Activated CD8-positive, alpha-beta memory T cell treated with anti-CD3 and anti-CD28 coated beads, Interleukin-2, amount 50 U/mL, for 4 hours (primary cell): ENCODE results near the gene PSMB1.
"Not testable (repeated sequence)": the region's sequence is repeated elsewhere in the genome, so short reads cannot be mapped to it uniquely, and the experiment has no call there.

Experiments used
- DNase-seq: peaks from one replicate; pipeline ENCODE4 v3.0.0-alpha.2; 2020

The PSMB1 gene

DNA sequence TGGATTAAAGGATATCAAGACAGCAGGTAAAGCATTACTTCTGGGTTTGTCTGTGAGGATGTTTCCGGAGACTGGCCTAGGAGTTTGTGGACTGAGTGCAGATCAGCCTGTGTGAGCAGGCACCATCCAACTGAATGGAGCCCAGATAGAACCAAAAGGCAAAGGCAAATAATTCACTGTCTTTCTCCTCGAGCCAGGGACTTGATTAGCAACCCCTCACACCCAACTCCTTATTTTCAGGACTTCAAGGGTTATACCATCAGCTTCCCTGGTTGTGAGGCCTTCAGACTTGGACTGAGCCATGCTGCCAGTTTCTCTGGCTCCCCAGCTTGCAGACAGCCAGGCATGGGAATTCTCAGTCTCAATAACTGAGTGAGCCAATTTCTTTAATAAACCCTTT is 19.3 kb downstream of the PSMB1 start:
- no peak for DNase-seq

DNA sequence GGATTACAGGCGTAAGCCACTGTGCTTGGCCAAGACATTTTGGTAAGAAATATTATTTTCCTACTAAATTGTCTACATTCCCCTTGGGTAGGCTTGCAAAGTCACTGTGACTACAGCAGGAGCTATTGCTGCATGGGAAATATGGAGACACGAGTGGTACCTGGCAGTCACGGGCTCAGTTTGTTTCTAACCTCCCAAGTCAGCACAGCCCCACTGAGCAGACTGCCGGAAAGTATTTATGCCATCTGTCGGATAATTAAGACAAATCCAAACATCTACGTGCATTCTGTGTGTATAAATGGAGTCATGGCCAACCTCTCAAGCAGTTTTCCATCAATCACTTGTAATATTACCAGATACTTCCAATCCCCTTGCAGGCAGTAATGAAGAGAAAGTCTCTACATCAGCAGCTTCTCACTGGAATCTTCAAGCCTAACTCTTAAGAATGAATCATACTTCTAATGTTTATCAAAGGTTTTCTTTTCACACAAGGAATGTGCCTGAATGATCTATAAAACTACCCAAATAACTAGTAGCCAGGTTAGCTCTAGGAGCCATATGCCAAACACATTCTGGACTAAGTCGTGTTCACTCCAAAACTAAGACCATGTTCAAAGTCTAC is 20.1 kb downstream of the PSMB1 start:
- DNase-seq = no peak

DNA sequence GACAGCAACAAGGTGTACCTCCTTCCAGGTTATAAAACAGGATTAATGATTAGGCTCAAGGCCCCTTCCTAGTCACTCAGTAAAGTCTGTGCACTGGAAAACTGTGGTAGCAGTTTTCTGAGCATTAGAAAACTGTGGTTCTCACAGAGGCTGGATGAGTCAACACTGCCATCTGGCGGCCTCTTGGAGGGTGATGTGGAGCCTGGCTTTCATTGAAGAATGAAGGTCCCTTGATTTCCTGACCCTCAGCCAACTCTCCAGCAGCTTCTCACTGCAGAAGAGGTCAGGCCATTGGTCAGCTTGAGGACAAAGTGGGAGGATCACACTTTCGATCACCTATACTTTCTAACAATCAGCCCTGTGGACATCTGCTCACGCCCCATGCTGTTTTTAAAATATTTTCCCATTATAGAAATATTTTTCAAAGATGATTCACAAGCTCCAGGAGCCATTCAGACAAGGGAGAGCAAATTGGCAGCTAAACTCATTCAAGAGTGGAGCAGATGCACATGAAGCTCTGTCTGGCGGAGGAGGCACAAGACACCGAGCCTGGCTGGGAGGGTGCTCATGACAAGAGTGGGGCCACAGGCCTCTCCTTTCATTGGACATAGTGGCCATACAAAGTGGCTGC is 23.2 kb downstream of the PSMB1 start:
- peak; percentile 65 for DNase-seq

DNA sequence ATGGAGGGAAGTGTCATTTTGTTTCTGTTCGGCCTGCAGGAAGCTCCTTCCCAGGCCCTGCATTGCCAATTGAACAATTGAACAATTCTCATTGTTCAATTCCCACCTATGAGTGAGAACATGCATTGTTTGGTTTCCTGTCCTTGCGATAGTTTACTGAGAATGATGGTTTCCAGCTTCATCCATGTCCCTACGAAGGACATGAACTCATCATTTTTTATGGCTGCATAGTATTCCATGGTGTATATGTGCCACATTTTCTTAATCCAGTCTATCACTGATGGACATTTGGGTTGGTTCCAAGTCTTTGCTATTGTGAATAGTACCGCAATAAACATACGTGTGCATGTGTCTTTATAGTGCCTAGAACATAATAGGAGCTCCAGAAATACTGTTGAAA is 25.1 kb downstream of the PSMB1 start:
- not testable (repeated sequence) for DNase-seq

DNA sequence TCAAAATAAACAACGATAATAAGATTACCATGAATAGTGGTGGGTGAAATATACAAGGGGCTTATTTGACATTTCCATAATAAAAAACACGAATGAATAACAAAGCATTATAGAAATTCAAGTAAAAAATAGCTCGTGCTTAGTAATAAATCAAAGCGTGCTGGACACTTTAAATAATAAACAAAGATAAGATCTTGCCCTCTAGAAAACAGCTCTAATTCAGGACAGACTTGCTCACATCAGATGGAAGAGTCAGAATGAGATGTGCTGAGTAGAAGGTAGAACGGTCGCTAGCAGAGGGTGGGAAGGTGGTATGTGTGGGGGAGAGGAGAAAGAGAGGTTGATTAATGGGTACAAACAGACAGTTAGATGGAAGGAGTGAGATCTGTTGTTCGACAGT is 27.3 kb downstream of the PSMB1 start:
- no peak for DNase-seq

DNA sequence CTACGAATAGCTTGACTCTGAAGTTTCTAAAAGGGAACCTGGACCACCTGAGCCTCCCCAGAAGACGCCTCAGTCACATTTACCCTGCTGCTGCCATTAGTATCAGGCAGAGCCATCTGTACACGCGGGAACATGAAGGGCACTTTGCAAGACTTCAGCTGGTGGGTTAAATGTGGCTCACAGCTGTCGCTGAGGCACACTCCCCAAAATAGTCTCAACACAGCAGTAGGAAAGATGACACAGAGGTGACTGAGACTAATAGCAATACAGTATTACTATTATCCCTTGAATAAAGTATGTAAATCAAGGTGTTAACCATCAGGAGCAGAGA is 29.0 kb downstream of the PSMB1 start:
- DNase-seq = no peak

DNA sequence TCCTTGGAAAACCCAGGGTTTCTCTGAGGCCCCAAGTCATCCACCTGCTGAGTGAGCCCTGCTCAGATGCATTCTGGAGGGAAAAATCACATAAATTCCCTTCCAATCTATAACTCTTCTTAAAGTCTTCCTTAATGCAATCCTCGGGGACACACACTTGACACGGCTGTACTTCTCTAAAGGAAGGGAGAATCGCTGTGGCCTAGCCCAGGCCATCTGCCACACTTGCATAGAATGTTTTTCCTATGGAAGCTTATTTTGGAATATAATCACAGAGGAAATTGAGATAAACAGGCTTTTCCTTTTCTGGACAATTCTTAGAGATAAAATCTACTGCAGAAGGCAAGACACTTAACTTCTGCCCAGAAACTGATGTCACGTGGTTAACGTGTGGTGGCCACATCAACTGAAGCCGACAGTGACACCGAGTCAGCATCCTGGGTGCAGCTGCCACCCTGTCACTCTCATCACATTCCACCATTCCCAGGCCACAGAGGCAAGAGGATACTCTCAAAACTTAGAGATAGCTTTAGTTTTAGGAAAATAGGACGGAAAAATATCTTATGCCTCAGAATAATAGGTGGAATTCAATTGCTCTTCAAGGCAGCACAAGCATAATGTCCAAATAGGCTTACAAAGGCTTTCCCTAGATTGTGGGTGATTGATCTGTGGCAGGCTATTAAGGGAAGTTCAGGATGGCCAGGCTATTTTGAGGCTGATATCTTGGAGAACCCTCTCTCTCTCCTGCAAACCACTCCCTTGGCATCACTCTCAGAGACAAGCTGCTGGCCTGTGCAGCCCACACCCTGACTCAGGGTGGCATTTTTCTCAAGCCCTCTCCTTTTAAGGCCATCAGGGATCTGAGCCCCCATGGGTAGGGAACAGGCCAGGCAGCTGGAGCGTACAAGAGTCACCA is 29.6 kb downstream of the PSMB1 start:
- DNase-seq = no peak

DNA sequence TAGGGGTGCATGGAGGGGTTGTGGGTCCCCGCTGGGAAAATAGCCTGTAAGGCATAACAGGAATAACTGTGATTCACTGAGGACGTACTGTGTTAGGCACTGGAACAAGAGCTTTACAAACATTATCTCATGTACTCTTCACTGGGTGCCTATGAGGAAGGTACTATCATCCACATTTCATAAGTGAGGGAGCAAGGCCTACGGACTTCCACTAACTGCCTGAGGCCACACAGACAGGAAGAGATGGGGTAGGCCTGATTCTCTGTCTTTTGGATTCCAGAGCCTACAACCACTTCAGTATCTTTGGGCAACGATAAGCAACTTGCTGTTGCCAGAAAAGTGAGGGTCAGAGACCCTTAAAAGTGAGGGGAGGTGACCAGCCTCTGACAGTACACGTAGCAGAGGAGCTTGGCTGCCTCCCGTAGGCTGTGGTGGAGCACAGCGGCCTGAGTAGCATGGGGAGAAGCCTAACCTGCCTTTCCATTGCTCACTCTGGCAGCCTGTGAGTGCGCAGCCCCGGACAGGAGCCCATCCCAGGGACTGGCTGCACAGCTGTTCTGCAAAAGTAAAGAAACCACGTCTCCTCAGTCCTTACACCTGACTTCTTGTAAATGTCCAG is 30.4 kb downstream of the PSMB1 start:
- DNase-seq = no peak

DNA sequence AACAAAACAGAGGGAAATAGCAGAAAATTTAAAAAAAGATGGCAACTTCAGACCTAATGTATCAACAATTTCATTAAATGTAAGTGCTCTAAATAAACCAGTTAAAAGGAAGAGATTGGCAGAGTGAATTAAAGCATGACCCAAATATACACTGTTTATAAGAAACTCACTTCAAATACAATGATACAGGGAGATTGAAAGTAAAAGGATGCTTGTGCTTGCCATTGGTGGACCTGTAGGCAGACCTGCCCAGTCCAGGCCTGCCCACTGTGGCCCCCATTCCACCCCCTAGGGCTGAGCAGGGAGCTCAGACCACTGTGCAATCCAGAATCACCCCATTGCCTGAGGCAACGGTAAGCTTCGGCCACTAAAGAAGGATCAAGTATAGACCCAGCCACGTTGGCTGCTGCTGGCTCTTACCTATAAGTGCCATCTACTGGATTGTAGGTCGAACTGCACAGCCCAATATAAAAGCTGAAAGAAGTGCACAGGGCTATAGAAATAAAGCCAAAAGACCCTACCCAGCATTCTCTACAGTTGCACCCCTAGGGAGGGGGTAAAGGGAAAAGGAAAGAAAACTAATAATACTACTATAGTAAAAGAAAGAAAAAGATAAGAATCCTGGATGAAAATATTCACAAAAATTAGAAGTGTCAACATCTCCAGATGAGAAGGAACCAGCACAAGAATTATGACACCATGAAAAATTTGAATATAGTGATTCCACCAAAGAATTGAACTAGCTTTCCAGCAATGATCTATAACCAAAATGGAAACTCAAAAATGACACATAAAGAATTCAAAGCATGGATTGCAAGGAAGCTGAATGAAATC is 36.1 kb downstream of the PSMB1 start:
- peak; percentile 29 for DNase-seq

DNA sequence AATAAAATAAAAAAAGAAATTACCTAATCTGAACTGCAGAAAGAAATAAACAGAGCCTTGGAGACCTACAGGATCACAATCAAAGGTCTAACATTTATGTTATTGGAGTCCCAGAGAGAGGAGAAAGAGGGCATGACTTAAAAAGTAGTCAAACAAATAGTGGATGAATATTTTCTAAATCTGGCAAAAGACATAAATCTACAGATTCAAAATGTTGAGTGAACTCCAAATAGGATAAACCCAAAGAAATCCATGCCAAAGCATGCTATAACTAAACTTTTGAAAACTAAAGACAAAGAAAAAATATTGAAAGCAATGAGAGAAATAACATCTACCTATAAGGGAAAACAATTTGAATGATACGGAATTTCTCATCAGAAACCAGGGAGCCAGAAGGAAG is 38.2 kb downstream of the PSMB1 start:
- DNase-seq = no peak

DNA sequence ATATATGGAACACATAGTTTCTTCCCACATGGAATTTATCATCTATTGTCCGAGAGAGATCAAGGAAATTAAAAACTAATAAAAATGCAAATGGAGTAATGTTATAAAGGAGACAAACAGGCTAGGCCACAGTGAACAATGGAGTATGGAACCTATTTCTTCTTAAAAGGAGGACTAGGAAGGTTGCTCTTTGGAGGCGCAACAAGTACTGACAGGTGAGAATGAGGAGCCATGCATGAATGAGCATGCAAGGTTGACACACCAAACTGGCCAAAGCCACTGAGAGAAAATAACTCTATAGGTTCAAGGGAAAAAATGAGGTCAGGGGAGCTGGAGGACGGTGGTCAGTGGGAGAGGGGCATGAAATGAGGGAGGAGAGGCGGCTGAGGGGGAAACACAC is 40.9 kb downstream of the PSMB1 start:
- DNase-seq = no peak

DNA sequence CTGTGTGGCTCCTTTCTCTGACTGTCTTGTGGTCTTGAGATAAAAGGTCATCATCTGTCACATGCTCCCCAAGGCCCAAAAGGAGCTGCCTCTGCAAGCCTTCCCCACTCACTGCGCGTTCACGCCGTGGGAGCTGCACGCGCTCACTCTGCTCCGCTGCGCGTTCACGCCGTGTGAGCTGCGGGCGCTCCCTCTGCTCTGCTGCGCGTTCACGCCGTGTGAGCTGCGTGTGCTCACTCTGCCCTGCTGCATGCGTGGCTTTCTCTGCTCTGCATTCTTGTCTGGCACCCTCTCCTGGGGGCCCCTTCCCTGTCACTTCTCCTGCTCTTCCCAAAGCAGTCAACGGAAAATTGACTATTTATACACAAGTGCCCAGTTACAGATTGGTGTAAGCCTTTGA is 42.5 kb downstream of the PSMB1 start:
- DNase-seq = no peak

DNA sequence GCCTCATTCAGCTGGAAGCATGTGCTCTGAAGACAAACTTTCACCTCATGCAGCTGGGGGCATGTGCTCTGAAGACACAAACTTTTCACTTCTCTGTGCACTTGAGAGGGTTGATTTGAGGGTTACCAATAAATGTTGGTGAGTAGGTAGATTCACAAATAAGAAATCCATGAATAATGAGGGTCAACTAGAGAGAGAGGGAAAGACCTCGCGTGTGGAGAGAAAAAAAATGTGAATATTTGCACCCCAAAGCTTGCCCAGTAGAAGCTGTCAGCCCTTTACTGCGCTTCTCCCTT is 43.4 kb downstream of the PSMB1 start:
- no peak for DNase-seq

DNA sequence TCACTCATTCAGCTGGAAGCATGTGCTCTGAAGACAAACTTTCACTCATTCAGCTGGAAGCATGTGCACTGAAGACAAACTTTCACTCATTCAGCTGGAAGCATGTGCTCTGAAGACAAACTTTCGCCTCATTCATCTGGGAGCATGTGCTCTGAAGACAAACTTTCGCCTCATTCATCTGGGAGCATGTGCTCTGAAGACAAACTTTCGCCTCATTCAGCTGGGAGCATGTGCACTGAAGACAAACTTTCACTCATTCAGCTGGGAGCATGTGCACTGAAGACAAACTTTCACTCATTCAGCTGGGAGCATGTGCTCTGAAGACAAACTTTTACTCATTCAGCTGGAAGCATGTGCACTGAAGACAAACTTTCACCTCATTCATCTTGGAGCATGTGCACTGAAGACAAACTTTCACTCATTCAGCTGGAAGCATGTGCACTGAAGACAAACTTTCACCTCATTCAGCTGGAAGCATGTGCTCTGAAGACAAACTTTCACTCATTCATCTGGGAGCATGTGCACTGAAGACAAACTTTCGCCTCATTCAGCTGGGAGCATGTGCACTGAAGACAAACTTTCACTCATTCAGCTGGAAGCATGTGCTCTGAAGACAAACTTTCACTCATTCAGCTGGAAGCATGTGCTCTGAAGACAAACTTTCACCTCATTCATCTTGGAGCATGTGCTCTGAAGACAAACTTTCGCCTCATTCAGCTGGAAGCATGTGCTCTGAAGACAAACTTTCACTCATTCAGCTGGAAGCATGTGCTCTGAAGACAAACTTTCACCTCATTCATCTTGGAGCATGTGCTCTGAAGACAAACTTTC is 44.0 kb downstream of the PSMB1 start:
- DNase-seq = not testable (repeated sequence)

DNA sequence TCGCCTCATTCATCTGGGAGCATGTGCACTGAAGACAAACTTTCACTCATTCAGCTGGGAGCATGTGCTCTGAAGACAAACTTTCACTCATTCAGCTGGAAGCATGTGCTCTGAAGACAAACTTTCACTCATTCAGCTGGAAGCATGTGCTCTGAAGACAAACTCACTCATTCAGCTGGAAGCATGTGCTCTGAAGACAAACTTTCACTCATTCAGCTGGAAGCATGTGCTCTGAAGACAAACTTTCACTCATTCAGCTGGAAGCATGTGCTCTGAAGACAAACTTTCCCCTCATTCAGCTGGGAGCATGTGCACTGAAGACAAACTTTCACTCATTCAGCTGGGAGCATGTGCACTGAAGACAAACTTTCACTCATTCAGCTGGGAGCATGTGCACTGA is 44.8 kb downstream of the PSMB1 start:
- DNase-seq = not testable (repeated sequence)

DNA sequence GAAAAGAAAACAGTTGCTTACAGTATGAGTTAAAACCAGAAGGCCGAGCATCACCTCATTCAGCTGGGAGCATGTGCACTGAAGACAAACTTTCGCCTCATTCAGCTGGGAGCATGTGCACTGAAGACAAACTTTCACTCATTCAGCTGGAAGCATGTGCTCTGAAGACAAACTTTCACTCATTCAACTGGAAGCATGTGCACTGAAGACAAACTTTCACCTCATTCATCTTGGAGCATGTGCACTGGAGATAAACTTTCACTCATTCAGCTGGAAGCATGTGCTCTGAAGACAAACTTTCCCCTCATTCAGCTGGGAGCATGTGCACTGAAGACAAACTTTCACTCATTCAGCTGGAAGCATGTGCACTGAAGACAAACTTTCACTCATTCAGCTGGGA is 45.4 kb downstream of the PSMB1 start:
- DNase-seq = not testable (repeated sequence)

DNA sequence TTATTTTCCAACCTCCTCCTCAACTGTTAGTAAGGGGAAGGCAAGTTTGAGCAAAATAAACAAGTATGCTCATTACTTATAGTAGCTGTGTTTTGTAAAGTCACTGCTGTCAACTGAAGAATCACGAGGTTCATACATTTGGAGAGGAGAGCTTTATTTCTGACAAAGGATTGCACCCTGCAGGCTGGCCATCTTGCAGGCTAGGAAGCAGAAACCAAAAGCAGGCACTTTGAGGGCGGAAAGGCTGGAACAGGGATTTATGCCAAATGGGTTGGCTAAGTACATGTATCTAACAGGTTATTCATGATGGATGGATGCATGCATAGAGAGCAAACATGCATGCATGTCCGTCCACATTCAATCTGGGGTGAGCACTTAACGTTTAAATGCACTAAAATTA is 46.7 kb downstream of the PSMB1 start:
- no peak for DNase-seq

DNA sequence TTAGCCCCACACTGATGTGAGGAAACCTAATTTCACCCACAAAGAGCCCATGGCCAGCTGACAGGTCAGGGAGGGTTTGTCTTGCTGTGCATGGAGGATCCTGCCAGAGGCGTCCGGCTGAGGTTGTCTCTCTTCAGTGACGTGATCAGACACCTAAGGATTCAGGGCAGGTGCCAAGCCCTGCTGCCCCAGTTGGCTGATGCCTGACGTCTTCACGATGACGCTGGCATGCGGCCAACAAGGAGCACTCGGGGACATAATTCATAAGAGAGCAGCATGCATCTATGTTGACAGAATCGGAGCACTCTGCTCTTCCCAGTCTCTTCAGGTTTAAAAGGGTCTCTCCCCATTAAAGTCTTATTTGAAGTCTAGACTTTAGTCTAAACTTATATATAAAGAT is 47.8 kb downstream of the PSMB1 start:
- DNase-seq = no peak

DNA sequence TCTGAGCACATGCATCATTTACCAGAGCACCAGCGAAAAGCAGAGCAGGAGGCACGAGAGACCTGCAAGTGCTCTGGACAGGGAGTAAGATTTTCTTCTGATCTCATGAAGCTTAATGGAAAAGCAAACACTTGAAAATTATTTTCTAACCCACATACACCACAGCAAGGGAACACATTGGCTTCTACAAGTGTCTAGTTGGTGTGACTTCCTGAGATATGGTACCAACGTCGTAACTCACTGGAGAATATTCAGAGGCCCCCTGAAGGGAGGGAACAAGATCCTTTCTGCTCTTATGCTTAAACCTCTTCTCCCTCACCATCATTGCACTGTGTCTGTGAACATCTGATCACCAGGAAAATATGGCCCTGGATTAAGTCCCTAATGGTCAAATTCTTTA is 48.6 kb downstream of the PSMB1 start:
- DNase-seq = no peak

DNA sequence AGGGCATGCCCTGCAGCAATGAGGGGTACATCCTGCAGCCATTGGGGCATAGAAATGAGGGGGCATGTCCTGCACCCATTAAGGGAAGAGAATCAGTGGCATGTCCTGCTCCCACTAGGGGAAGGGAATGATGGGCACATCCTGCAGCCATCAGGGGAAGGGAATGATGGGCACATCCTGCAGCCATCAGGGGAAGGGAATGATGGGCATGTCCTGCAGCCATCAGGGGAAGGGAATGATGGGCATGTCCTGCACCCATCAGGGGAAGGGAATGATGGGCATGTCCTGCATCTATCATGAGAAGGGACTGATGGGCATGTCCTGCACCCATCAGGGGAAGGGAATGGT is 49.7 kb downstream of the PSMB1 start:
- DNase-seq = no peak

DNA sequence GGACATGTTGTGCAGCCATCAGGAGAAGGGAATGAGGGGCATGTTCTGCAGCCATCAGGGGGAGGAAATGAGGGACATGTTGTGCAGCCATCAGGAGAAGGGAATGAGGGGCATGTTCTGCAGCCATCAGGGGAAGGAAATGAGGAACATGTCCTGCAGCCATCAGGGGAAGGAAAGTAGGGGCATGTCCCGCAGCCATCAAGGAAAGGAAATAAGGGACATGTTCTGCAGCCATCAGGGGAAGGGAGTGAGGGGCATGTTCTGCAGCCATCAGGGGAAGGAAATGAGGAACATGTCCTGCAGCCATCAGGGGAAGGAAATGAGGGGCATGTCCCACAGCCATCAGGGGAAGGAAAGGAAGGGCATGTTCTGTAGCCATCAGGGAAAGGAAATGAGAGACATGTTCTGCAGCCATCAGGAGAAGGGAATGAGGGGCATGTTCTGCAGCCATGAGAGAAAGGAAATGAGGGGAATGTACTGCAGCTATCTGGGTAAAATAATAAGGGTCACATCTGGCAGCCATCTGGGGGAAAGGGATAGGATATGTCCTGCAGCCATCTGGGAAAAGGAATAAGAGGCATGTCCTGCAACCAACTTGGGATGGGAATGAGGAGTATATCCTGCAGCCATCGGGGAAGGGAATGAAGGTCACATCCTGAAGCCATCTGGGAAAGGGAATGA is 50.2 kb downstream of the PSMB1 start:
- not testable (repeated sequence) for DNase-seq

DNA sequence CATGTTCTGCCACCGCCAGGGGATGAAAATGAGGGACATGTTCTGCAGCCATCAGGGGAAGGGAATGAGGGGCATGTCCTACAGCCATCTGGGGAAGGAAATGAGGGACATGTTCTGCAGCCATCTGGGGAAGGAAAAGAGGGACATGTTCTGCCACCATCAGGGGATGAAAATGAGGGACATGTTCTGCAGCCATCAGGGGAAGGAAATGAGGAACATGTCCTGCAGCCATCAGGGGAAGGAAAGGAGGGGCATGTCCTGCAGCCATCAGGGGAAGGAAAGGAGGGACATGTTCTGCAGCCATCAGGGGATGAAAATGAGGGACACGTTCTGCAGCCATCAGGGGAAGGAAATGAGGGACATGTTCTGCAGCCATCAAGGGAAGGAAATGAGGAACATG is 50.8 kb downstream of the PSMB1 start:
- DNase-seq = not testable (repeated sequence)
